ENCODE data around the gene UXT.

The UXT gene

GRCh38 chrX:47707031-47707780, 48.2 kb upstream of the UXT start:
- Histone ChIP-seq H3K9me3 (ENCODE audit: control insufficient read depth, insufficient read depth, low read depth, low read length) (no peaks in the 10 kb centered on the region), H3K4me3 (ENCODE audit: low read depth, low read length) (no peak overlapping the region), H3K27ac (ENCODE audit: extremely low read depth, low read depth, low read length) (no peak overlapping the region), H3K4me1 (ENCODE audit: control insufficient read depth, insufficient read depth, low read length) (no peaks in the 10 kb centered on the region), H3K36me3 (ENCODE audit: control insufficient read depth in 2 of 2, insufficient read depth in 1 of 2, low read length in 2 of 2) (no peaks in the 10 kb centered on the region)
- ChIA-PET POLR2A (no interaction called here), CTCF (interaction anchor here (0.7 kb wide), 1 partner anchor 1373 kb away, joined by 3 read pairs; no protein-coding TSS in a partner anchor)
- TF ChIP-seq KLF7 (tag by site-specific recombination; IDR thresholded peaks at IDR 0.05; ENCODE audit: borderline replicate concordance): no peak
- no peak for TF ChIP-seq ZNF501 (tag by site-specific recombination; IDR thresholded peaks at IDR 0.05)
- TF ChIP-seq RBAK (tag by site-specific recombination; IDR thresholded peaks at IDR 0.05): no peak
- TF ChIP-seq TCF7L2 (IDR thresholded peaks at IDR 0.05; ENCODE audit: borderline replicate concordance, low read depth, low read length): no peak
- no peak for TF ChIP-seq SP7 (tag by site-specific recombination; IDR thresholded peaks at IDR 0.05)
- no peak for TF ChIP-seq ZNF202 (tag by site-specific recombination; IDR thresholded peaks at IDR 0.05; ENCODE audit: borderline replicate concordance)
- no peak for TF ChIP-seq ZBTB20 (tag by site-specific recombination; IDR thresholded peaks at IDR 0.05)
- no peak for TF ChIP-seq ZNF585B (tag by site-specific recombination; IDR thresholded peaks at IDR 0.05)

DNA sequence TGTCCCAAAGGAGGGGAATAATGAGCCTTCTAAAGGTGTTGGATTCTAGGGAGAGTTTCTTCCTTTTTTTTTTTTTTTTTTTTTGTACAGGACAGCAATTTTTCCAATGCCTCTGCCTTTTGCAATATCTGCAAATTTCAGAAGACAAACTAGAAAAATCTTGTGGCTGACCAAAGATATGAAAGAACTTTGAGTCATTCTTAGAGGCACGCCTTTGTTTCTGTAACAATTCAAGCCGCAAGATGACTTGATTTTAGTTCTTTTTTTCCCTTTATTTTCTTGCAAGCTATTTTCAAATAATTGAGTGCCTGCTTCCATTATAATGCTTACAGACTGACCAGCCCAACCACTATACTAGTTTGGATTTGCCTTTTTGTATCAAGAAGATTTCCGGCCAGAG, 47.6 kb upstream of the UXT start:
- Histone ChIP-seq H3K9me3 (ENCODE audit: control insufficient read depth, insufficient read depth, low read depth, low read length) (no peaks in the 10 kb centered on the region), H3K36me3 (ENCODE audit: control insufficient read depth in 2 of 2, insufficient read depth in 1 of 2, low read length in 2 of 2) (no peaks in the 10 kb centered on the region), H3K27ac (ENCODE audit: extremely low read depth, low read depth, low read length) (no peak overlapping the region), H3K4me1 (ENCODE audit: control insufficient read depth, insufficient read depth, low read length) (no peaks in the 10 kb centered on the region), H3K4me3 (ENCODE audit: low read depth, low read length) (no peak overlapping the region)
- TF ChIP-seq ZNF664 (tag by site-specific recombination; IDR thresholded peaks at IDR 0.05): no peak
- TF ChIP-seq KLF10 (tag by site-specific recombination; IDR thresholded peaks at IDR 0.05): no peak
- TF ChIP-seq TCF7L2 (IDR thresholded peaks at IDR 0.05; ENCODE audit: borderline replicate concordance, low read depth, low read length): no peak
- TF ChIP-seq, protein P1, sequence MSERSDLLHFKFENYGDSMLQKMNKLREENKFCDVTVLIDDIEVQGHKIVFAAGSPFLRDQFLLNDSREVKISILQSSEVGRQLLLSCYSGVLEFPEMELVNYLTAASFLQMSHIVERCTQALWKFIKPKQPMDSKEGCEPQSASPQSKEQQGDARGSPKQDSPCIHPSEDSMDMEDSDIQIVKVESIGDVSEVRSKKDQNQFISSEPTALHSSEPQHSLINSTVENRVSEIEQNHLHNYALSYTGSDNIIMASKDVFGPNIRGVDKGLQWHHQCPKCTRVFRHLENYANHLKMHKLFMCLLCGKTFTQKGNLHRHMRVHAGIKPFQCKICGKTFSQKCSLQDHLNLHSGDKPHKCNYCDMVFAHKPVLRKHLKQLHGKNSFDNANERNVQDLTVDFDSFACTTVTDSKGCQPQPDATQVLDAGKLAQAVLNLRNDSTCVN (tag by site-specific recombination; optimal IDR thresholded peaks at IDR 0.05): no peak
- no peak for TF ChIP-seq ZNF184 (tag by site-specific recombination; IDR thresholded peaks at IDR 0.05)
- no peak for TF ChIP-seq KLF8 (tag by site-specific recombination; IDR thresholded peaks at IDR 0.05)
- TF ChIP-seq GFI1B (tag by site-specific recombination; IDR thresholded peaks at IDR 0.05): no peak
- POLR2A ChIA-PET: no interaction called here
- CTCF ChIA-PET: no interaction called here

- Histone ChIP-seq H3K4me1 (ENCODE audit: control insufficient read depth, insufficient read depth, low read length) (no peaks in the 10 kb centered on the region), H3K4me3 (ENCODE audit: low read depth, low read length) (no peak overlapping the region), H3K27ac (ENCODE audit: extremely low read depth, low read depth, low read length) (no peak overlapping the region), H3K36me3 (ENCODE audit: control insufficient read depth in 2 of 2, insufficient read depth in 1 of 2, low read length in 2 of 2) (no peaks in the 10 kb centered on the region), H3K9me3 (ENCODE audit: control insufficient read depth, insufficient read depth, low read depth, low read length) (no peaks in the 10 kb centered on the region)
- CTCF ChIA-PET: no interaction called here
- POLR2A ChIA-PET: no interaction called here
- TF ChIP-seq SP7 (tag by site-specific recombination; IDR thresholded peaks at IDR 0.05) (no peak), ZNF510 (tag by site-specific recombination; IDR thresholded peaks at IDR 0.05; ENCODE audit: insufficient replicate concordance) (no peak), ZNF214 (tag by site-specific recombination; IDR thresholded peaks at IDR 0.05; ENCODE audit: borderline replicate concordance) (no peak), ZNF626 (tag by site-specific recombination; IDR thresholded peaks at IDR 0.05) (no peak), ZBTB48 (tag by site-specific recombination; IDR thresholded peaks at IDR 0.05) (no peak), ZNF433 (tag by site-specific recombination; IDR thresholded peaks at IDR 0.05; ENCODE audit: low read depth) (no peak), ZNF202 (tag by site-specific recombination; IDR thresholded peaks at IDR 0.05; ENCODE audit: borderline replicate concordance) (no peak), ZNF155 (tag by site-specific recombination; IDR thresholded peaks at IDR 0.05) (no peak), ZNF549 (tag by site-specific recombination; IDR thresholded peaks at IDR 0.05) (no peak), MYNN (tag by site-specific recombination; IDR thresholded peaks at IDR 0.05; ENCODE audit: borderline replicate concordance) (no peak), KLF9 (tag by site-specific recombination; IDR thresholded peaks at IDR 0.05; ENCODE audit: low read depth) (no peak), ZNF571 (tag by site-specific recombination; IDR thresholded peaks at IDR 0.05) (no peak), ZNF830 (tag by site-specific recombination; IDR thresholded peaks at IDR 0.05; ENCODE audit: low read depth) (no peak), ZBTB17 (tag by site-specific recombination; IDR thresholded peaks at IDR 0.05) (no peak), ZNF174 (tag by site-specific recombination; IDR thresholded peaks at IDR 0.05) (no peak), ZNF560 (tag by site-specific recombination; IDR thresholded peaks at IDR 0.05; ENCODE audit: borderline replicate concordance) (no peak), ZNF530 (tag by site-specific recombination; IDR thresholded peaks at IDR 0.05; ENCODE audit: low read depth) (no peak), EGR2 (tag by site-specific recombination; IDR thresholded peaks at IDR 0.05; ENCODE audit: low read depth) (no peak)
- TF ChIP-seq, protein P2, sequence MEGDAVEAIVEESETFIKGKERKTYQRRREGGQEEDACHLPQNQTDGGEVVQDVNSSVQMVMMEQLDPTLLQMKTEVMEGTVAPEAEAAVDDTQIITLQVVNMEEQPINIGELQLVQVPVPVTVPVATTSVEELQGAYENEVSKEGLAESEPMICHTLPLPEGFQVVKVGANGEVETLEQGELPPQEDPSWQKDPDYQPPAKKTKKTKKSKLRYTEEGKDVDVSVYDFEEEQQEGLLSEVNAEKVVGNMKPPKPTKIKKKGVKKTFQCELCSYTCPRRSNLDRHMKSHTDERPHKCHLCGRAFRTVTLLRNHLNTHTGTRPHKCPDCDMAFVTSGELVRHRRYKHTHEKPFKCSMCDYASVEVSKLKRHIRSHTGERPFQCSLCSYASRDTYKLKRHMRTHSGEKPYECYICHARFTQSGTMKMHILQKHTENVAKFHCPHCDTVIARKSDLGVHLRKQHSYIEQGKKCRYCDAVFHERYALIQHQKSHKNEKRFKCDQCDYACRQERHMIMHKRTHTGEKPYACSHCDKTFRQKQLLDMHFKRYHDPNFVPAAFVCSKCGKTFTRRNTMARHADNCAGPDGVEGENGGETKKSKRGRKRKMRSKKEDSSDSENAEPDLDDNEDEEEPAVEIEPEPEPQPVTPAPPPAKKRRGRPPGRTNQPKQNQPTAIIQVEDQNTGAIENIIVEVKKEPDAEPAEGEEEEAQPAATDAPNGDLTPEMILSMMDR (tag by site-specific recombination; IDR thresholded peaks at IDR 0.05): no peak
Measured at GRCh38 chrX:47704736-47705135, 45.8 kb upstream of the UXT start.
